ENCODE measurements around the gene UBE2K. TPM values are rescaled to one million over a fixed set of nuclear protein-coding genes. Genes with fewer than 3 reads are reported as not detected.
A peak's percentile ranks its signal among the peaks of the same experiment; 100 is the strongest.

The UBE2K gene
- total RNA-seq, 1 donor from 2014 or later, result 54.4 TPM

GRCh38 chr4:39818646-39819045 lies 120.7 kb downstream of the UBE2K start:
- peaks cover 8% of the 10 kb centered on the region for H3K4me1 ChIP-seq
- DNase-seq, result no peak

GRCh38 chr4:39820186-39820585 lies 122.2 kb downstream of the UBE2K start:
- DNase-seq, result no peak
- H3K27ac ChIP-seq (replicated peaks), result peak overlapping the region; percentile 16
- H3K9me3 ChIP-seq (replicated peaks), result no peaks in the 10 kb centered on the region
- H3K36me3 ChIP-seq, result peaks cover 8% of the 10 kb centered on the region
- H3K4me3 ChIP-seq, result no peak overlapping the region
- peaks cover 8% of the 10 kb centered on the region for H3K4me1 ChIP-seq
- no peak for TF ChIP-seq CTCF (IDR thresholded peaks at IDR 0.05; ENCODE audit: borderline replicate concordance)
- no peaks in the 10 kb centered on the region for H3K27me3 ChIP-seq (ENCODE audit: low read depth)
- intact Hi-C loops (cut with micrococcal nuclease), result no loop called here

More at GRCh38 chr4:39818646-39819045, 120.7 kb downstream of the UBE2K start:
- intact Hi-C loops (cut with micrococcal nuclease), result no loop called here
- Histone ChIP-seq H3K36me3 (no peaks in the 10 kb centered on the region), H3K9me3 (replicated peaks) (no peaks in the 10 kb centered on the region), H3K27ac (replicated peaks) (no peak overlapping the region), H3K4me3 (no peak overlapping the region), H3K27me3 (ENCODE audit: low read depth) (no peaks in the 10 kb centered on the region)
- TF ChIP-seq CTCF (IDR thresholded peaks at IDR 0.05; ENCODE audit: borderline replicate concordance), result no peak

- no peak overlapping the region for H3K27ac ChIP-seq (replicated peaks)
- peaks cover 19% of the 10 kb centered on the region for H3K36me3 ChIP-seq
- no peak for DNase-seq
- intact Hi-C loops (cut with micrococcal nuclease), result no loop called here
- no peak for TF ChIP-seq CTCF (IDR thresholded peaks at IDR 0.05; ENCODE audit: borderline replicate concordance)
- H3K27me3 ChIP-seq (ENCODE audit: low read depth), result no peaks in the 10 kb centered on the region
- no peaks in the 10 kb centered on the region for H3K9me3 ChIP-seq (replicated peaks)
- no peak overlapping the region for H3K4me3 ChIP-seq
- H3K4me1 ChIP-seq, result peaks cover 8% of the 10 kb centered on the region
Measured at GRCh38 chr4:39821951-39822350, 124.0 kb downstream of the UBE2K start.

GRCh38 chr4:39822662-39823061 lies 124.7 kb downstream of the UBE2K start:
- H3K36me3 ChIP-seq, result peaks cover 22% of the 10 kb centered on the region
- TF ChIP-seq CTCF (IDR thresholded peaks at IDR 0.05; ENCODE audit: borderline replicate concordance), result no peak
- no peak overlapping the region for H3K27ac ChIP-seq (replicated peaks)
- no peak for DNase-seq
- H3K4me3 ChIP-seq, result no peak overlapping the region
- no peaks in the 10 kb centered on the region for H3K27me3 ChIP-seq (ENCODE audit: low read depth)
- intact Hi-C loops (cut with micrococcal nuclease), result no loop called here
- H3K9me3 ChIP-seq (replicated peaks), result no peaks in the 10 kb centered on the region
- H3K4me1 ChIP-seq, result peaks cover 8% of the 10 kb centered on the region

- H3K27me3 ChIP-seq (ENCODE audit: low read depth), result no peaks in the 10 kb centered on the region
- no peak overlapping the region for H3K27ac ChIP-seq (replicated peaks)
- no peak for DNase-seq
- no peak overlapping the region for H3K4me3 ChIP-seq
- no peaks in the 10 kb centered on the region for H3K9me3 ChIP-seq (replicated peaks)
- no peak for TF ChIP-seq CTCF (IDR thresholded peaks at IDR 0.05; ENCODE audit: borderline replicate concordance)
- intact Hi-C loops (cut with micrococcal nuclease), result no loop called here
- H3K36me3 ChIP-seq, result peaks cover 25% of the 10 kb centered on the region
- peaks cover 8% of the 10 kb centered on the region for H3K4me1 ChIP-seq
Measured at GRCh38 chr4:39823191-39823590, 125.3 kb downstream of the UBE2K start.

- intact Hi-C loops (cut with micrococcal nuclease), result no loop called here
- peaks cover 42% of the 10 kb centered on the region for H3K36me3 ChIP-seq
- no peaks in the 10 kb centered on the region for H3K27me3 ChIP-seq (ENCODE audit: low read depth)
- no peak for DNase-seq
- H3K27ac ChIP-seq (replicated peaks), result no peak overlapping the region
- no peak overlapping the region for H3K4me3 ChIP-seq
- TF ChIP-seq CTCF (IDR thresholded peaks at IDR 0.05; ENCODE audit: borderline replicate concordance), result no peak
- H3K4me1 ChIP-seq, result peaks cover 8% of the 10 kb centered on the region
- H3K9me3 ChIP-seq (replicated peaks), result no peaks in the 10 kb centered on the region
Measured at GRCh38 chr4:39825090-39825489, 127.2 kb downstream of the UBE2K start.
